NCI-H187 treated with DMSO at 0.1 percent for 48 hours (cell line): Measurements from ENCODE around the gene USP10.

Source experiments
- DNase-seq: peaks from one replicate; lab custom pipeline; 2025; lab: John Stamatoyannopoulos, UW

Gene USP10

GRCh38 chr16:84773312-84773711 lies 73.5 kb downstream of the USP10 start:
- DNase-seq = no peak

DNA sequence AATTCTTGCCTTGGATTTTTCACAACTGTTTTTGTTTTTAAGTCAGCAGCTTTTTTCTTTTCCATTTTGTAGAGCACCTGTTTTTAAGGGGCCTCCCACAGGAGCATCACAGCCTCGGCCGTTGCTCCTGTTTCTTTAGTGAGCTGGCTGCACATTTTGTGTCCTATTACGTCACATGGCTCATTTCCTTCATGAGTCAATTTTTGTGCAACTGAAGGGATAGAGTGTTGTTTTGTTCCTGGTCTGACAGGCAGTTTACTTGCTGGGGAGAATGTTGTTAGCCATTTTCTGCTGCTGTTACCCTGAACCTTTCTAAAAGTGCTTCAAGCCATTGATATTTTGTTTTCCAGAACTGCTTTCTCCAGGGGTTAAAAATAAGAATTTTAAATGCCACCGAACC lies 75.0 kb downstream of the USP10 start:
- DNase-seq = no peak

GRCh38 chr16:84775262-84775810 lies 75.5 kb downstream of the USP10 start:
- no peak for DNase-seq

GRCh38 chr16:84777435-84777834 lies 77.6 kb downstream of the USP10 start:
- DNase-seq = no peak

GRCh38 chr16:84778720-84779119 lies 78.9 kb downstream of the USP10 start:
- no peak for DNase-seq

DNA sequence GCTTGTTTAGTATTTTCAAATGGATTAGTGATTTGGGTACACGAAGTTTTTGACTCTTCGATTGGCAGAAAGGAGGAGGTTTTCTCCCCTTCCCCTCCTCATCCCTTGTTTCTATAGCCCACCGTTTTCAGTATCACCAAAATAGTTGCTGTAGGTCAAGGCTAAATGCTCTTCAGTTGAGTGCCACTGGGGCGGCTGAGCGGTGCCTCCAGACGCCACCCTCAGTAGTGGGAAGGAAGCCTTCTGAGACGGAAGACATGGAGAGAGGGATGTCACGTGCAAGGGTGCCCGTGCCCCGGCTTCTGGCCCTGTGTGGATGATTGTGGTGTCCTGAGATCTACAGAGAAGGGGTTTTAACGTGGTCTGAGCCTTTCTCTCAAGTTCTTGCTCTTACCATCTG lies 80.3 kb downstream of the USP10 start:
- no peak for DNase-seq

DNA sequence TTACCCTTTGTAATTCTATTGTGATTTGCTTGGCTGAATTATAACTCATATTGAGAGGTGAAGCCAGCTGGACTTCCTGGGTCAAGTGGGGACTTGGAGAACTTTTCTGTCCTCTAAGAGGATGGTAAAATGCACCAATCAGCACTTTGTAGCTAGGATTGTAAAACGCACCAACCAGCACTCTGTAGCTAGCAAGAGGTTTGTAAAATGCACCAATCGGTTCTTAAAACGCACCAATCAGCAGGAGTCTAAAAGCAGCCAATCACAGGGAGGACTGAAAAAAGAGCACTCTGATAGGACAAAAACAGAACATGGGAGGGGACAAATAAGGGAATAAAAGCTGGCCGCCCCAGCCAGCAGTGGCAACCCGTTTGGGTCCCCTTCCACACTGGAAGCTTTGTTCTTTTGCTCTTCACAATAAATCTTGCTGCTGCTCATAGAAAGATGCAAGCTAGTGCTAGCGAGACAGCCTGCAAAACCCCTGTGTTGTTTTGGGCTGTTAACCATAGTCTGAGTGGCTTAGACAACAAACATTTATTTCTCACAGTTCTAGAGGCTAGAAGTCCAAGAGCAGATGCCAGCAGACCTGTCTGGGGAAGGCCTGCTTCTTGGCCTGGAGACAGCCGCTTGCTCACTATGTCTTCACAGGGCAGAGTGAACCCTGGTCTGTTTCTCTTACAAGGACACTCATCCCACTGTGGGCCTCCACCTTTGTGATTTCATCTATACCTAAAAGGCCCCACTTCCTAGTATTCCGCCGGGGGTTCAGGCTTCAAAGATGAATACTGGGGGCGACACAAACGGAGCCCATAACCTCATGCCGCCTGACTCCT lies 81.0 kb downstream of the USP10 start:
- no peak for DNase-seq

GRCh38 chr16:84782846-84783245 lies 83.0 kb downstream of the USP10 start:
- no peak for DNase-seq

DNA sequence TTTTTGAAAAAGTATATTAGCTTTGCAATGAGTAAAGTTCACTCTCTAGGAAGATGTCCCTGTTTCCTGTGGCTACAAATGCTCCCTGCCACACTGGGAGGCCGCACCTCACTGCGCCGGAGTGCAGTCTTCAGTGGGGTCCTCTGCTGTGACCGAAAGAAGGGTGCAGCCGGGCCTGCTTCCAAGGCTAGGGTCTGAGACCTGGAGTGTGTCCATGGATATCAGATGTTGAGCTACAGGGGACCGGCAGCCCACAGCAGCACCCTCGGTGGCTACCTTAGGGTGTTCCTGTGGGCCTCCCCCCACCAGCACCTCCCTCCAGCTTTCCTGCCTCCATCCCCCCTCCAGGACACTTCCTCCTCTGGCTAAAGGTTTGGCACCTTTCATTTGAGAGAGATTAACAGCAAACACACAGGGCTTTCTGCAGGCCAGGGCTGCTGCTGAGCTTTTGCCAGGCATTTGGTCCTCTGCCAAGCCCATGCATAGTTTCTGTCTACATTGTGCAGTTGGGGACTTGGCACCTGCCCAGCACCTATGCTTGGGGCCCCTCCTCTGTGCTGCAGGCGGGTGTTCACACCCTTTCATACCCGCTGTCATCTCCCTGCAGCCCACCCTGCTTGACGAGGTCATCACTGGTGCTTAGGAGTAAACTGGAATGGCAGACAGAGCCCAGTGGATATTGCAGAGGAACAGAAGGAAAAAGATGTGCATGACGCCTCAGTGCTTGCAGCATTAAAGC lies 86.2 kb downstream of the USP10 start:
- no peak for DNase-seq

DNA sequence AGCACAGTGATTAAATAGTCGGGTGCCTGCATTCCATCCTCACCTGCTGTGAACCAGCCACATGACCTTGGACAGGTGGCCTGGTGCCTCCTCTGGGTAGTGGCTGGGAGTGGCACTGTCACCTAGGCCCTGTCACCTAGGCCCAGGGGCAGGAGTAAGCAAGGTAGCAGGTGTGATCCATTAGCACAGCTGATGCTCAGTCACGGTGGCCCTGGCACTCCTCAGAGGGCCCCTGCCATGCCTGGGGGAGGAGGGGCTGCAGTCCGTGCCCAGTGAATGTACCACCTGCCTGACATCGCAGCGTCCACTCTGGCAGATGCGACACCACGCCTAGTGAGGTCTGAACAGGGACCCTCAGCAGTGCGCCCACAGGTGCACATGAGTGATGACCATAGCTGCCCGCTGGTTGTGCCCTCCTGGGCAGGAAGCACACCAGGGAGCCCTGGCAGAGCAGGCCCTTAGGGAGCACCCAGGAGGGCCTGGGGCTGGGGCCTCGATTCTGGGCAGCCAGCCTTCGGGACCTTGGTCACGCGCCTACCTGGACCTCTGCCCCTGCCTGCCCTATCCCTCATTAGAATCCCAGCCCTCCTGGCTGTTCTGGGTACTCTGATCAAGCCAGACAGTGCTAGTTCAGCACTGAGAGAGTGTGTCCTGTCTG lies 86.9 kb downstream of the USP10 start:
- DNase-seq = peak; percentile 20

GRCh38 chr16:84787263-84787622 lies 87.4 kb downstream of the USP10 start:
- DNase-seq = no peak

DNA sequence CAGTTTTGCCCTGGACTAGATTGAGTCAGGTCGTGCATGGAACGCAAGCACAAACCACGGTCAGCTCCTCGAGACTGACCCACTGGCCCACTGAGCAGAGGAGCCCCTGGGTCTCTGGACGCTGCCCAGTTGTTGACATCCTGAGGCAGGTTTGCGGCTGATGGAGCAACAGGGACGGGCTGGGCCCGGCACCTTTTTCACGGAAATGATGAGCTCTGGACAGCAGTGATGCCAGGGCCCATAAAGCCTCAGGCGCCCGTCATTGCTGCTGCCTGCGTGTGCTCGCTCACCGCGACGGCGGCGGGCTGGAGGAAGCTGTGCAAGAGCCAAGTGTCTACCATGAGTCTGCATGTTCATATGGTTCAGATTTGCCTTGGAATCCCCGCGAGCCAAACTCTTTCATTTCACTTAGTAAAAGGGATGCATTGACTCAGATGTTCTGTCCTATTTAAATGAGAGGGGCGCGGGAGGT lies 89.2 kb downstream of the USP10 start:
- no peak for DNase-seq

GRCh38 chr16:84789431-84789830 lies 89.6 kb downstream of the USP10 start:
- no peak for DNase-seq

DNA sequence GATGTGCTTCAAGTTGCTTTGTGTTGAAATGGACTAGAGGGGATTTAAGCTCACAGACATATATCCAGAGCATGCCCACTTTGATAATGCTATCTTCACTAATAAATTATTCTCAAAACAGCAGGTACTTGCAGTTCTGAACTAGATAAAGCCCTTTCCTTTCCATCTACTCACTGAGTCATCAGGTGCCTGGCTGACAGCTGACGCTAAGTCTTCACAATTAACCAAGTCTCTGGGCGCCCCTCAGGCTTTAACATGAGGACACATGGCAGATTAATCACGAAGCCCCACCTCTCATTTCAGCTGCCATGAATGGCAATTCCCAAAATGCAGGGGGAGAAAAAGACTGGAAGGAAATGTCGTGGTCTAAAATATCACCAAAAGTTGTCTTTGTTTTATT lies 90.5 kb downstream of the USP10 start:
- DNase-seq = no peak

DNA sequence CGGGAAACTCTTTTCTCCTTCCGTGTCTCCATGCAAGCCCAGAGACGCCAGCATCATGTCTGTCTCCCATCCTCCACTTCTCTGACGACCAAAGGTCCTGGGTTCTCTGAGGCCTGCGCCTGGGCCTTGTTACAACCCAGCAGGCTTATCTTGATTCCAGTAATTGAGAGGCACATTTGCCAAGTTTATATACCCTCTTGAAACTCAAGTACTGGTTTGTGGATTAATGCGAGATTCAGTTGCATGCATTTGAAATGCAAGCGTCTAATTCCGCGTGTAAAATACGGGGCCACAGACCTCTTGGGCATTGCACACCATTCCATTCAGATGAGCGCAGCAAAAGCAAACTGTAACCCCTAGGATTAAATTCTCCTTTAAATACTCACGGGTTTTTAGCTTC lies 91.3 kb downstream of the USP10 start:
- DNase-seq = no peak

GRCh38 chr16:84791501-84791900 lies 91.7 kb downstream of the USP10 start:
- DNase-seq = no peak

- no peak for DNase-seq
These were observed 94.4 kb downstream of the USP10 start for GRCh38 chr16:84794186-84794585.

DNA sequence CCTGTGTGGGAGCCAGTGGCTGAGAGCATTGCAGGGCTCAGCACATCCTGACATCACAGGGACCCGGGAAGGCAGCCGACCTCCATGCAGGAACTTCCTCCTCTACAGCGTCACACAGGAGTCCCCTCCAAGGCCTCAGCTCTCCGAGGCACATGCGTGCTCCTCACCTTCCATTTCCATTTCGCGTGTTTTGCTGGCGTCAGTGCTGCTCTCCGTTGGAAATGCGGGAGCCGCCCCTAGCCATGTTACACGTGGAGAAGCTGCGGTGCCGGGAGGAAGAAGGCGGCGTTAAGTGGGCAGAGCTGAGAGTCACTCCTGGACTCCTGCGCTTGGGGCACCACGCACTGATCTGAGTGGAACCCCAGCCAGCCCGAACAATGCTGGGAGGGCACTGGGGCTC lies 94.8 kb downstream of the USP10 start:
- DNase-seq = no peak

- DNase-seq = no peak
These were observed 95.7 kb downstream of the USP10 start for GRCh38 chr16:84795329-84796053.

DNA sequence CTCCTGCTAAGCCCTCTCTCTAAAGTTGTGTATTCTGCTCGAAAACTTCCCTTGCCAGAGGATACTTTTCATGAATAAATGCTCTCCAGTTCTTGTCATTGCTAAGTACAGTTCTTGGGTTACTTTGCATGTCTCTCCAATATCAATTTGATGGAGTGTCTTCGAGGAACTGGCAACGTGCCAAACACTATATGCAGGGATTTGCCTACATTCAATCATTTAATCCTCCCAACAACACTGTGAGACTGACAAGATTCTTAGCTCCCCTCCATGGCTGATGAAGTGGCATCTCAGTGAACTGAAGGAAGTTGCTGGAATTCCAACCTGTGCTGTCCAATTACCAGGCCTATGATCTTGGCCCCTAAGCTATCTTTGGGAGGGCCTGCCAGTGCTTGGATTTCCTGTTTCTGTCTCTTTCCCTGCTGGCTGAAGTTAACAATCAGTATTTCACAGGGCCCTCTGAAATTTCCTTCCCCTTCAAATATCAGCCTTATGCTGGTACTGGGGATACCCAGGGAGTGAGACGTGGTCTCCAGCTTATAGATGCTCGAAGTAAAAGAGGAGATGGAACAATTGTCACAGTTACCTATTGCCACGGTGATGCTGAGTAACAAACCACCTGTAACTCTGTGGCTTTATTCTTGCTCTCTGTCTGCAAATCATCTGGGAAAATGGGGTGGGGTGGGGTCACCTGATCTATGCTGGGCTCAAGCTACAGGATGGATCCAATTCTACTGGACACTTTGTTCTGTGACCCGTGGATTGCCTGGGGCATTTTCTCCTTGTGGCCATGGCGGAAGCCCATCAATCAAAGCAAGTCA lies 100.6 kb downstream of the USP10 start:
- no peak for DNase-seq

DNA sequence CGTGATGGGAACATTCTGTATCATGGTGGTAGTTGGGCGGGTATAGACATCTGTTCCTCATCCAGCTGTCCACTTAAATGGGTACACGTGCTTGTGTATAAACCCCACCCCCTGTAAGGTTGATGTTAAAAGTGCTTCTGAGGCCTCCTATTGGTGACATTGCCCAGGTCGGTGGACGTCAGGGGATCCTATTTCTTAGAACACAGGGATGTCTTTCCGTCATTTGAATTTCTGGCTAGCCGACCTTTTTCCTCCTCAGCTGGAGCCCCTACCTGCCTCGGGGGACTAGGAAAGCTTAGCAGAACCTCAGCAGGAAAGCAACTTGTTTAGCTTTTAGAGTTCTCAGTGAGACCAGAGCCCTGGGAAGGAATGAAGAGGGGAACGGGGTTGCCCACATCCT lies 103.3 kb downstream of the USP10 start:
- no peak for DNase-seq
